Measurements from ENCODE around the gene GRIP1. TPM values are rescaled to one million over a fixed set of nuclear protein-coding genes. Genes with fewer than 3 reads are reported as not detected.

GRIP1 gene
- total RNA-seq, 4 donors from 2014 or later: 0.22 to 3.0 (median 1.6) TPM

GRCh38 chr12:66351301-66351700, 327.6 kb downstream of the GRIP1 start:
- H3K4me1 ChIP-seq: no peaks in the 10 kb centered on the region
- WGBS, 2 donors: 92 to 93% methylated on average over 2 of the region's 2 CpGs
- no peaks in the 10 kb centered on the region for H3K27me3 ChIP-seq
- H3K36me3 ChIP-seq: peaks cover 0 to 13% (median 0%) of the 10 kb centered on the region in 3 donors
- no peak for TF ChIP-seq POLR2A (IDR thresholded peaks at IDR 0.05)
- no peak for TF ChIP-seq CTCF (IDR thresholded peaks at IDR 0.05)
- TF ChIP-seq EP300 (IDR thresholded peaks at IDR 0.05): no peak
- no peak overlapping the region for H3K27ac ChIP-seq
- no peak overlapping the region for H3K4me3 ChIP-seq
- no peak for DNase-seq (ENCODE audit: low spot score in 2 of 2)
- H3K9me3 ChIP-seq: no peaks in the 10 kb centered on the region

GRCh38 chr12:66345956-66346355, 332.9 kb downstream of the GRIP1 start:
- Histone ChIP-seq H3K36me3 (peaks cover 0 to 66% (median 0%) of the 10 kb centered on the region in 3 donors), H3K27me3 (no peaks in the 10 kb centered on the region), H3K4me3 (no peak overlapping the region), H3K4me1 (no peaks in the 10 kb centered on the region), H3K27ac (no peak overlapping the region), H3K9me3 (peaks cover 0 to 35% (median 7%) of the 10 kb centered on the region in 4 donors)
- 98 to 100% methylated on average over 2 of the region's 2 CpGs for WGBS, 2 donors
- TF ChIP-seq EP300 (IDR thresholded peaks at IDR 0.05): no peak
- no peak for TF ChIP-seq POLR2A (IDR thresholded peaks at IDR 0.05)
- TF ChIP-seq CTCF (IDR thresholded peaks at IDR 0.05): no peak
- DNase-seq (ENCODE audit: low spot score in 2 of 2): no peak

GRCh38 chr12:66345212-66345611, 333.7 kb downstream of the GRIP1 start:
- Histone ChIP-seq H3K27ac (no peak overlapping the region), H3K27me3 (no peaks in the 10 kb centered on the region), H3K4me1 (no peaks in the 10 kb centered on the region), H3K9me3 (peaks cover 0 to 41% (median 9%) of the 10 kb centered on the region in 4 donors), H3K4me3 (no peak overlapping the region), H3K36me3 (peaks cover 0 to 74% (median 0%) of the 10 kb centered on the region in 3 donors)
- WGBS, 2 donors: 68% methylated on average over 3 of the region's 3 CpGs
- TF ChIP-seq POLR2A (IDR thresholded peaks at IDR 0.05): no peak
- TF ChIP-seq CTCF (IDR thresholded peaks at IDR 0.05): no peak
- no peak for TF ChIP-seq EP300 (IDR thresholded peaks at IDR 0.05)
- no peak for DNase-seq (ENCODE audit: low spot score in 2 of 2)

- Histone ChIP-seq H3K27ac (no peak overlapping the region), H3K4me3 (no peak overlapping the region), H3K27me3 (no peaks in the 10 kb centered on the region), H3K9me3 (peaks cover 0 to 48% (median 9%) of the 10 kb centered on the region in 4 donors), H3K4me1 (no peaks in the 10 kb centered on the region), H3K36me3 (peaks cover 0 to 100% (median 0%) of the 10 kb centered on the region in 3 donors)
- WGBS, 2 donors: 93 to 95% methylated on average over 4 of the region's 4 CpGs
- no peak for DNase-seq (ENCODE audit: low spot score in 2 of 2)
- TF ChIP-seq EP300 (IDR thresholded peaks at IDR 0.05): no peak
- TF ChIP-seq POLR2A (IDR thresholded peaks at IDR 0.05): no peak
- TF ChIP-seq CTCF (IDR thresholded peaks at IDR 0.05): no peak
Measured at GRCh38 chr12:66341126-66341525, 337.8 kb downstream of the GRIP1 start.

GRCh38 chr12:66340131-66340530, 338.7 kb downstream of the GRIP1 start:
- DNase-seq (ENCODE audit: low spot score in 2 of 2): no peak
- Histone ChIP-seq H3K9me3 (peaks cover 0 to 48% (median 9%) of the 10 kb centered on the region in 4 donors), H3K27me3 (no peaks in the 10 kb centered on the region), H3K4me1 (no peaks in the 10 kb centered on the region), H3K4me3 (no peak overlapping the region), H3K27ac (no peak overlapping the region), H3K36me3 (peaks cover 0 to 96% (median 0%) of the 10 kb centered on the region in 3 donors)
- WGBS, 2 donors: 95 to 97% methylated on average over 2 of the region's 2 CpGs
- TF ChIP-seq CTCF (IDR thresholded peaks at IDR 0.05) (no peak), EP300 (IDR thresholded peaks at IDR 0.05) (no peak), POLR2A (IDR thresholded peaks at IDR 0.05) (no peak)

Measured in tibial nerve (tissue), 4 donors.